ENCODE data around the gene DAGLA.

GRCh38 chr11:61698173-61698948, 18.2 kb downstream of the DAGLA start:
- no peak for TF ChIP-seq CTCF (IDR thresholded peaks at IDR 0.05)
- no peak for TF ChIP-seq POLR2A (IDR thresholded peaks at IDR 0.05)
